Subcutaneous adipose tissue (tissue), 4 donors: ENCODE results near the gene MRPS12. TPM values are rescaled to one million over a fixed set of nuclear protein-coding genes. Genes with fewer than 3 reads are reported as not detected.

Experiments used
- CTCF ChIP-seq: fragments of 450-650 bp; IDR thresholded peaks from one replicate; pipeline ENCODE4 v1.5.1; 2016; ENCODE audit warnings: low read depth, mild to moderate bottlenecking, control low read depth, antibody characterized with exemption, moderate library complexity
- total RNA-seq, 4 donors: library from RNA; depleted of rRNA; stranded (reverse); fragments of >200 nt; gene quantifications; one replicate each; pipeline ENCODE4 v1.1.0, GENCODE V29; 2016

Gene MRPS12
- total RNA-seq, 4 donors from 2014 or later: 10.1 to 26.0 (median 23.0) TPM

DNA sequence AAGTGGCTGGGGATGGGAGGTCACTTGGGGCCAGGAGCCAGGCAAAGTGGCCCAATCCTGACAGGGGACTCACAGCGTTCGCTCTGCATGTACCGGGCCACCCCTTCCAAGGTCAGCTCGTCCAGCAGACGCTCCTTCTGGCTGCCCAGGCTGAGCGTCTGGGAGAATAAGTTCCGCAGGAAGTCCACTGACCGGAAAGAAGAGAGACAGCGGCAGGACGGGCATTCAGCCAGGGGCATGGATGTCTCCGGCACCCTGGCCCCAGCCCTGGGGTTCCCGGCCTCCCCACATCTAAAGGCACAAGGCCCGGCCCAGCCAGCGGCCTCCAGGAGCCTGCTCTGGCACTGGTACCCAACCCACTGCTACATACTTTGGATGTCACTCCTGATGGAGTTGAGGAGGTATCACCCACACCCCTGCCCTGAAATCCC lies 37.4 kb upstream of the MRPS12 start:
- no peak for TF ChIP-seq CTCF

GRCh38 chr19:38894968-38895367 lies 35.8 kb upstream of the MRPS12 start:
- TF ChIP-seq CTCF: no peak

GRCh38 chr19:38898788-38899446 lies 31.8 kb upstream of the MRPS12 start:
- no peak for TF ChIP-seq CTCF

DNA sequence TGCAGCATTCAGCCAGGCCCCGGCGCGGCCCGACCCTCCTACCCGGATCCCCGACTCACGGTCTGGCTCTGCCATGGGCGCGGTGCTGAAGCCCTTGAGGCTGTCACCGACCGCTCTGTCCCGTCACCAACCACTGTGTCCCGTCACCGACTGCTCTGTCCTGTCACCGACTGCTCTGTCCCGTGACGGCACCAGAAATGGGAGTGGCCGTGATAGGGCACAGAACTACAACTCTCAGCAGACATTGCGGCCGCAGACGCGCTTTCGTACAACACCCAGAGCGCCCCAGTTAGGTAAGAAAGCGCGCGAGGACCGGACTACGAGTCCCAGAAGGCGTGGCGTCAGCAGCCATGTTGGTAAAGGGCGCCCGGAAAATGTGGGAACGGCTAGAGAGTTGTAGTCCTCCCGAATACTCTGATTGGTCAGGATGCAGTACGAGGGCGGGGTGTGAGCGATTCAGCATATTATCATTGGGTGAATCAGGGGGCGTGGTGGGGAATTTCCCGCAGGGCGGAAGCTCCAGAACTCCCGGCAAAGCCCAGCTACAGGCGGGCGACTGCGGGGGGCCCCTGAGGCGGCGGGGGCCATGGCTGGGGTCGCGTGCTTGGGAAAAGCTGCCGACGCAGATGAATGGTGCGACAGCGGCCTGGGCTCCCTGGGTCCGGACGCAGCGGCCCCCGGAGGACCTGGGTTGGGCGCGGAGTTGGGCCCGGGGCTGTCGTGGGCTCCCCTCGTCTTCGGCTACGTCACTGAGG lies 31.1 kb upstream of the MRPS12 start, which contains the start of the genes NFKBIB and SIRT2:
TSS of gene NFKBIB (plus strand) at position 523 of the 755 bp plus-strand sequence. CDS start at position 587, 64 bp downstream.
TSS of gene SIRT2 (minus strand) at position 172 of the 755 bp plus-strand sequence. CDS start at position 75, 97 bp downstream.
- no peak for TF ChIP-seq CTCF

GRCh38 chr19:38900202-38900629 lies 30.5 kb upstream of the MRPS12 start:
- no peak for TF ChIP-seq CTCF

DNA sequence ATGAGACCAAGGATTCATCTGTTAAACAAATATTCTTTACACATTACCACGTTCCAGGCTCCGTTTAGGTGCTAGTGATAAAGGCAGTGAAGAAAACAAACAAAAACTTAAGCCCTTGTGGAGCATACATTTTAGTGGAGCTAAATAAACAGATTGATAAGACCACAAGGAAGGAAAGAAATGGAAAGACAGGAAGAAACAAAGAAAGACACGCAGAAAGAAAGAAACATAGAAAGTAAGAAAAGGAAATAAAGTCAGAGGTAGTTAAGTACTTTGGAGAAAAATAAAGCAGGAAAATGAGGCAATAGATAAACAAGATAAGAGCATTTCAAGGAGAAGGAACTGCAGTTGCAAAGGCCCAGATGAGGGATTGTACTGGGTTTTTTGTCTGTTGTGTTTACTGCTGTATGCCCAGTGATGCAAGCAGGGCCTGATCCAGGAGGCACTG lies 30.0 kb upstream of the MRPS12 start:
- no peak for TF ChIP-seq CTCF

DNA sequence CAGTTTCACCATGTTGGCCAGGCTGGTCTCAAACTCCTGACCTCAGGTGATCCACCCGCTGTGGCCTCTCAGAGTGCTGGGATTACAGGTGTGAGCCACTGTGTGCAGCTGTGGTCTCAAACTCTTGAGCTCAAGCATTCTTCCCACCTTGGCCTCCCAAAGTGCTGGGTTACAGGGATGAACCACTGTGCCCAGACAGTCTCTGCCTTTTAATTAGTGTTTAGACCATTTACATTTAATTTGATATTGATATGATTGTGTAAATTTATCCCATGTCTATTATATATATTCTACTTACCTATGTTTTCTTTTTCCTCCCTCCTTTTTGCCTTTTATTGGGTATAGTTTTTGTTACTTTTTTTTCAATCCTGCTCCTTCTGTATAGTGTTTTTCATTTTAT lies 29.1 kb upstream of the MRPS12 start:
- TF ChIP-seq CTCF: no peak
